GM06990 (cell line): ENCODE results near the gene TRPC6.
A peak's percentile ranks its signal among the peaks of the same experiment; 100 is the strongest.

Experiments
- DNase-seq: peaks from one replicate; pipeline ENCODE4 v3.0.0-alpha.2; 2011; ENCODE audit not compliant: insufficient read length; ENCODE audit errors: extremely low read depth
- H3K27me3 ChIP-seq: replicated peaks from 2 replicates; pipeline ENCODE4 v1.6.0; 2011; ENCODE audit warnings: low read length; ENCODE audit not compliant: control insufficient read depth, insufficient read depth
- H3K36me3 ChIP-seq: 2 replicates; pipeline ENCODE4 v1.5.1; 2011; ENCODE audit warnings: low read length; ENCODE audit not compliant: control insufficient read depth, insufficient read depth
- H3K4me3 ChIP-seq: replicated peaks from 2 replicates; pipeline ENCODE4 v1.5.1; 2011; ENCODE audit warnings: low read depth, mild to moderate bottlenecking, control low read depth, low read length
- CTCF ChIP-seq: IDR thresholded peaks from 2 replicates; pipeline ENCODE4 v1.5.1; 2011; ENCODE audit warnings: low read length, control low read depth, mild to moderate bottlenecking, inconsistent platforms; ENCODE audit not compliant: insufficient read depth, poor library complexity, severe bottlenecking

The TRPC6 gene

GRCh38 chr11:101583251-101584128 is at the start of gene TRPC6:
Gene TRPC6 (minus strand): TSS chr11:101584007. CDS start chr11:101583503, 504 bp downstream.
- no peak for DNase-seq
- Histone ChIP-seq H3K4me3 (no peak within 1 kb of the TSS), H3K27me3 (no peaks in the 10 kb centered on the region), H3K36me3 (no peaks in the 10 kb centered on the region)
- TF ChIP-seq CTCF, result no peak

- no peak for DNase-seq
- H3K27me3 ChIP-seq, result no peaks in the 10 kb centered on the region
- H3K36me3 ChIP-seq, result no peaks in the 10 kb centered on the region
- TF ChIP-seq CTCF, result peak; percentile 7
- no peak overlapping the region for H3K4me3 ChIP-seq
These were observed 36.2 kb upstream of the TRPC6 start for GRCh38 chr11:101620026-101620425.

- Histone ChIP-seq H3K27me3 (no peaks in the 10 kb centered on the region), H3K36me3 (no peaks in the 10 kb centered on the region), H3K4me3 (no peak overlapping the region)
- no peak for DNase-seq
- no peak for TF ChIP-seq CTCF
These were observed 34.9 kb upstream of the TRPC6 start for GRCh38 chr11:101618709-101619108.

GRCh38 chr11:101617735-101618332 is 34.0 kb upstream of the TRPC6 start:
- Histone ChIP-seq H3K4me3 (no peak overlapping the region), H3K36me3 (no peaks in the 10 kb centered on the region), H3K27me3 (no peaks in the 10 kb centered on the region)
- DNase-seq, result no peak
- no peak for TF ChIP-seq CTCF

GRCh38 chr11:101612481-101612880 is 28.7 kb upstream of the TRPC6 start:
- no peak for DNase-seq
- no peak overlapping the region for H3K4me3 ChIP-seq
- TF ChIP-seq CTCF, result no peak
- no peaks in the 10 kb centered on the region for H3K36me3 ChIP-seq
- no peaks in the 10 kb centered on the region for H3K27me3 ChIP-seq

GRCh38 chr11:101600924-101601323 is 17.1 kb upstream of the TRPC6 start:
- no peak for TF ChIP-seq CTCF

More at GRCh38 chr11:101600924-101601323, 17.1 kb upstream of the TRPC6 start:
- DNase-seq, result no peak
- Histone ChIP-seq H3K27me3 (no peaks in the 10 kb centered on the region), H3K4me3 (no peak overlapping the region), H3K36me3 (no peaks in the 10 kb centered on the region)
